Ovary (tissue), 3 donors: Measurements from ENCODE around the gene WASL.

Experiments
- CTCF ChIP-seq, 3 donors: fragments of 450-650 bp in 2 of 3; fragments of 200-600 bp in 1 of 3; IDR thresholded peaks; one replicate each; pipeline versions ENCODE4 v1.5.1 to v1.8.0; 2016 to 2022; ENCODE audit warnings: antibody characterized with exemption in 3 of 3, mild to moderate bottlenecking in 1 of 3
- POLR2A ChIP-seq: fragments of 450-650 bp; IDR thresholded peaks from one replicate; pipeline ENCODE4 v1.6.1; 2017; ENCODE audit warnings: antibody characterized with exemption, mild to moderate bottlenecking, moderate library complexity
- donor health status: DM: no; HTN: no; CAD: no.

DNA sequence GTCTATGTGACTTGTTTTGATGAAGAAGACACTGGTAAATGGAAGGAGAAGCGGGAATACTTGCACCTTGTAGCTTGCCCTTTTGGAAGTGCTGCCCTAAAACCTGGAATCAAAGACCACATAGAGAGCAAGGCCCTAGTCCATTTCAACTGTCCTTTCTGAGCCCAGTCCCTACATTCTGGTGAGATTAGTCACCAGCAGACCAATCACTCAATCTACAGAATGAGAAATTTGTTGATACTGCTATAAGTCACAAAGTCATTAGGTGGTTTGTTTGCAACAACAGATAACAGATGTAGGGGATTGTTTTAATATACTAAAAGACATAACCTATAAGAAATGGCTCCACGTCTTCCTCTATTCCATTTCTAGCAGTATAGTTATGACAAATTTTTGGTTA, 33.6 kb downstream of the WASL start:
- no peak for TF ChIP-seq POLR2A
- TF ChIP-seq CTCF (IDR thresholded peaks at IDR 0.05): no peak
